SK-N-SH (cell line): ENCODE results near the gene DCANP1.

ENCODE experiments used
- FOXJ3 ChIP-seq: sonication (generic); formaldehyde crosslinking; IDR thresholded peaks from 2 replicates; pipeline ENCODE4 v1.5.1; 2020; ENCODE audit warnings: mild to moderate bottlenecking, missing genetic modification reagents
- RFX5 ChIP-seq: IDR thresholded peaks from 2 replicates; pipeline ENCODE4 v1.6.1; 2012; ENCODE audit warnings: mild to moderate bottlenecking, improper control_type of control experiment, low read length
- TF ChIP-seq, protein P1 (sequence below): fragments of 200-600 bp; sonication (generic); IDR thresholded peaks from 2 replicates; pipeline ENCODE4 v1.6.1; 2017; ENCODE audit warnings: antibody characterized with exemption, mild to moderate bottlenecking, moderate library complexity

- TF ChIP-seq FOXJ3 (CRISPR knock-in tag) (no peak), RFX5 (no peak)
- TF ChIP-seq, protein P1, sequence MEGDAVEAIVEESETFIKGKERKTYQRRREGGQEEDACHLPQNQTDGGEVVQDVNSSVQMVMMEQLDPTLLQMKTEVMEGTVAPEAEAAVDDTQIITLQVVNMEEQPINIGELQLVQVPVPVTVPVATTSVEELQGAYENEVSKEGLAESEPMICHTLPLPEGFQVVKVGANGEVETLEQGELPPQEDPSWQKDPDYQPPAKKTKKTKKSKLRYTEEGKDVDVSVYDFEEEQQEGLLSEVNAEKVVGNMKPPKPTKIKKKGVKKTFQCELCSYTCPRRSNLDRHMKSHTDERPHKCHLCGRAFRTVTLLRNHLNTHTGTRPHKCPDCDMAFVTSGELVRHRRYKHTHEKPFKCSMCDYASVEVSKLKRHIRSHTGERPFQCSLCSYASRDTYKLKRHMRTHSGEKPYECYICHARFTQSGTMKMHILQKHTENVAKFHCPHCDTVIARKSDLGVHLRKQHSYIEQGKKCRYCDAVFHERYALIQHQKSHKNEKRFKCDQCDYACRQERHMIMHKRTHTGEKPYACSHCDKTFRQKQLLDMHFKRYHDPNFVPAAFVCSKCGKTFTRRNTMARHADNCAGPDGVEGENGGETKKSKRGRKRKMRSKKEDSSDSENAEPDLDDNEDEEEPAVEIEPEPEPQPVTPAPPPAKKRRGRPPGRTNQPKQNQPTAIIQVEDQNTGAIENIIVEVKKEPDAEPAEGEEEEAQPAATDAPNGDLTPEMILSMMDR = no peak
Measured at GRCh38 chr5:135476615-135477581, 29.8 kb upstream of the DCANP1 start.
